NCI-H748 treated with DMSO at 0.1 percent for 48 hours (cell line): ENCODE data around the gene OR2F1.
"Not testable (repeated sequence)": the region's sequence is repeated elsewhere in the genome, so short reads cannot be mapped to it uniquely, and the experiment has no call there.

Source experiments
- DNase-seq: peaks from one replicate; lab custom pipeline; 2025; lab: John Stamatoyannopoulos, UW

OR2F1 gene

DNA sequence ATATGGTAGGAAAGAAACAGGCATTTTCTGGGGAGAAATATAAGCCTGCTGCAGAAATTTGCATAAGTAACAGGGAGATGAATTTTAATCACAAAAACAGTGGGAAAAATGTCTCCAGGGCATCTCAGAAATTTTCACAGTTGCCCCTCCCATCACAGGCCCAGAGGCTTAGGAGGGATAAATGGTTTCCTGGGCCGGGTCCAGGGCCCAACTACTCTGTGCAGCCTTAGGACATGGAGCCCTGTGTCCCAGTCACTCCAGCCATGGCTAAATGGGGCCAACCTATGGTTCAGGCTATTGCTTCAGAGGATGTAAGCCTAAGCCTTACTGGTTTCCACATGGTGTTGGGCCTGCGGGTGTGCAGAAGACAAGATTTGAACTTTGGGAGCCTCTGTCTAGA lies 54.7 kb downstream of the OR2F1 start:
- no peak for DNase-seq

DNA sequence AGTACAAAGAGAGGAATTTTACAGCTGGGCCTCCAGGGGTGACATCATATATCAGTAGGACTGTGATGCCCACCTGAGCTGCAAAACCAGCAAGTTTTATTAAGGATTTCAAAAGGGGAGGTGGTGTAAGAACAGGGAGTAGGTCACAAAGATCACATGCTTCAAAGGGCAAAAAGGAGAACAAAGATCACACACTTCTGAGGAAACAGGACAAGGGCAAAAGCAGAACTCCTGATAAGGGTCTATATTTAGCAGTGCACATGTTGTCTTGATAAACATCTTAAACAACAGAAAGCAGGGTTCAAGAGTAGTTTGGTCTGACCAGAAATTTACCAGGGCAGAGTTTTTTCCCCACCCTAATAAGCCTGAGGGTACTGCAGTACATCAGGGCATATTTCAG lies 55.4 kb downstream of the OR2F1 start:
- DNase-seq: not testable (repeated sequence)

DNA sequence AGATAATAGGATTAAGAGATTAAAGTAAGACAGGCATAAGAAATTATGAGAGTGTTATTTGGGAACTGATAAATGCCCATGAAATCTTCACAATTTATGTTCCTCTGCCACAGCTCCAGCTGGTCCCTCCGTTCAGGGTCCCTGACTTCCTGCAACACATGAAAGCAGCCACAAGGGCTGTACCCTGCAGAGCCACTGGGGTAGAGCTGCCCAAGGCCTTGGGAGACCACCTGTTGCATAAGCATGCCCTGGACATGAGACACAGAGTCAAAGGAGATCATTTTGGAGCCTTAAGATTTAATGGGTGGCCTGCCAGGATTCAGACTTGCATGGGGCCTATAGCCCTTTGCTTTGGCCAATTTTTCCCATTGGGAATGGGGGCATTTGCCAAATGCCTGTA lies 56.2 kb downstream of the OR2F1 start:
- not testable (repeated sequence) for DNase-seq

DNA sequence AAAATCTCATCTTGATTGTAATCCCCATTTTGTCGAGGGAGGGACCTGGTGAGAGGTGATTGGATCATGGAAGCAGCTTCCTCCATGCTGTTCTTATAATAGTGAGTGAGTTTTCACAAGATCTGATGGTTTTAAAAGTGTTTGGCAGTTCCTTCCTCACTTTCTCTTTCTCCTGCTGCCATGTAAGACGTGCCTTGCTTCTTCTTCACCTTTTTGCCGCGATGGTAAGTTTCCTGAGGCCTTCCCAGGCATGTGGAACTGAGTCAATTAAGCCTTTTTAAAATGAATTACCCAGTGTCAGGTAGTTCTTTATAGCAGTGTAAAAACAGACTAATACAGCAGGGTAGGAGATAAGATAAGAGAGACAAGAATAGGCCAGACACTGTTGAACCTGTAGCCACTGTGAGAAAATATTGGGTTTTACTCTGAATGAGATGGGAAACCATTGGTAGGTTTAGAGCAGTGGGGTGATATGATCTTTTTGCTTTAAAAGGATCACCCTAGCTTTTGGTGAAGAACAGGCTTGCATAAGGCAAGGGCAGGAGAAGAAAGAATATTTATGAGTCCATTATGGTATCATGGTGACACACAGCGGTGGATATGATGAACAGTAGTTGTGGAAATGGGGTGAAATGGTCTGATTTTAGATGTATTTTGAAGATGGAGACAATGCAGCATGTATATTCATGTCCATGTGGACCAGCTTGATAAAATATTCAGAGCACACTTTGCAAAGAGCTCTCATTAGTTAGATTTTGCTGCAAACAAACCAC lies 57.0 kb downstream of the OR2F1 start:
- no peak for DNase-seq
